HG02610 (cell line): ENCODE results near the gene SLC39A6.
"Not testable (repeated sequence)": the region's sequence is repeated elsewhere in the genome, so short reads cannot be mapped to it uniquely, and the experiment has no call there.

Experiments
- ATAC-seq: cut with Tn5 transposase; IDR thresholded peaks from one replicate; pipeline ENCODE4 v1.9.1; 2021; ENCODE audit warnings: mild to moderate bottlenecking, moderate library complexity; ENCODE audit not compliant: unreplicated experiment

Gene SLC39A6

GRCh38 chr18:36104749-36105148 is 24.4 kb downstream of the SLC39A6 start:
- ATAC-seq, result no peak

GRCh38 chr18:36101943-36102342 is 27.2 kb downstream of the SLC39A6 start:
- ATAC-seq, result no peak

- ATAC-seq, result no peak
Observed at GRCh38 chr18:36099311-36099710, 29.8 kb downstream of the SLC39A6 start.

GRCh38 chr18:36096955-36097354 is 32.2 kb downstream of the SLC39A6 start:
- ATAC-seq, result no peak

- ATAC-seq, result no peak
Observed at GRCh38 chr18:36095936-36096519, 33.1 kb downstream of the SLC39A6 start.

- no peak for ATAC-seq
Observed at GRCh38 chr18:36094431-36094830, 34.7 kb downstream of the SLC39A6 start.

- ATAC-seq, result not testable (repeated sequence)
Observed at GRCh38 chr18:36092116-36092515, 37.0 kb downstream of the SLC39A6 start.

GRCh38 chr18:36089001-36089400 is 40.1 kb downstream of the SLC39A6 start:
- no peak for ATAC-seq

GRCh38 chr18:36088256-36088655 is 40.9 kb downstream of the SLC39A6 start:
- no peak for ATAC-seq

- no peak for ATAC-seq
Observed at GRCh38 chr18:36086186-36086585, 43.0 kb downstream of the SLC39A6 start.

GRCh38 chr18:36085195-36085594 is 43.9 kb downstream of the SLC39A6 start:
- no peak for ATAC-seq

- ATAC-seq, result no peak
Observed at GRCh38 chr18:36083729-36084128, 45.4 kb downstream of the SLC39A6 start.

- not testable (repeated sequence) for ATAC-seq
Observed at GRCh38 chr18:36081118-36081517, 48.0 kb downstream of the SLC39A6 start.

- ATAC-seq, result no peak
Observed at GRCh38 chr18:36078751-36079529, 50.2 kb downstream of the SLC39A6 start.

- not testable (repeated sequence) for ATAC-seq
Observed at GRCh38 chr18:36077764-36078163, 51.4 kb downstream of the SLC39A6 start.

GRCh38 chr18:36075862-36076587 is 53.1 kb downstream of the SLC39A6 start:
- peak; percentile 81 for ATAC-seq

- no peak for ATAC-seq
Observed at GRCh38 chr18:36074435-36074834, 54.7 kb downstream of the SLC39A6 start.

- ATAC-seq, result no peak
Observed at GRCh38 chr18:36073676-36074075, 55.5 kb downstream of the SLC39A6 start.

GRCh38 chr18:36072406-36072805 is 56.7 kb downstream of the SLC39A6 start:
- not testable (repeated sequence) for ATAC-seq

- ATAC-seq, result peak; percentile 96
Observed at GRCh38 chr18:36067055-36067957, 61.8 kb downstream of the SLC39A6 start, which contains the start of gene RPRD1A. RPRD1A (minus strand) TSS chr18:36067559; CDS start chr18:36067404, 155 bp downstream.

GRCh38 chr18:36066686-36067054 is 62.5 kb downstream of the SLC39A6 start:
- peak; percentile 3 for ATAC-seq
